A673 (cell line): ENCODE data around the gene TNFRSF17.

Source experiments
- EZH2 ChIP-seq: fragments of 200-600 bp; sonication (generic); IDR thresholded peaks from 2 replicates; pipeline ENCODE4 v1.6.1; 2017; ENCODE audit warnings: borderline replicate concordance, low read depth, mild to moderate bottlenecking, mixed read lengths, antibody characterized with exemption, low read length; ENCODE audit not compliant: poor library complexity, severe bottlenecking
- TF ChIP-seq, protein P1 (sequence below): fragments of 300-800, 200-600 bp; sonication (generic); conservative IDR thresholded peaks from 2 replicates; pipeline ENCODE4 v1.5.1; 2017; ENCODE audit warnings: low read depth, mild to moderate bottlenecking, antibody characterized with exemption, low read length, moderate library complexity, mixed read lengths

DNA sequence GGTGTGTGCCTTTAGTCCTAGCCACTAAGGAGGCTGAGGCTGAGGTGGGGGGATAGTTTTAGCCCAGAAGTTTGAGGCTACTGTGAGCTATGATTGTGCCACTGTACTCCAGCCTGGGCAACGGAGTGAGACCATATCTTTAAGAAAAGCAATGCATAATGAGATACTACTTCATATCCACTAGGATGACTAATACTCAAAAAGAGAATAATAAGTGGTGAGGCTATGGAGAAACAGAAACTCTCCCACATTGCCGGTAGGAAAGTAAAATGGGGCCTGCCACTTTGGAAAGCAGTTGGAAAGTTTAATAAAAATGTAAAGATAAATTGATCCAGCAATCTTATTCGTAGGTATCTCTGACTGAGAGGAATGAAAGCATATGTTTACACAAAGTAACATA lies 18.6 kb upstream of the TNFRSF17 start:
- TF ChIP-seq EZH2: no peak
- TF ChIP-seq, protein P1, sequence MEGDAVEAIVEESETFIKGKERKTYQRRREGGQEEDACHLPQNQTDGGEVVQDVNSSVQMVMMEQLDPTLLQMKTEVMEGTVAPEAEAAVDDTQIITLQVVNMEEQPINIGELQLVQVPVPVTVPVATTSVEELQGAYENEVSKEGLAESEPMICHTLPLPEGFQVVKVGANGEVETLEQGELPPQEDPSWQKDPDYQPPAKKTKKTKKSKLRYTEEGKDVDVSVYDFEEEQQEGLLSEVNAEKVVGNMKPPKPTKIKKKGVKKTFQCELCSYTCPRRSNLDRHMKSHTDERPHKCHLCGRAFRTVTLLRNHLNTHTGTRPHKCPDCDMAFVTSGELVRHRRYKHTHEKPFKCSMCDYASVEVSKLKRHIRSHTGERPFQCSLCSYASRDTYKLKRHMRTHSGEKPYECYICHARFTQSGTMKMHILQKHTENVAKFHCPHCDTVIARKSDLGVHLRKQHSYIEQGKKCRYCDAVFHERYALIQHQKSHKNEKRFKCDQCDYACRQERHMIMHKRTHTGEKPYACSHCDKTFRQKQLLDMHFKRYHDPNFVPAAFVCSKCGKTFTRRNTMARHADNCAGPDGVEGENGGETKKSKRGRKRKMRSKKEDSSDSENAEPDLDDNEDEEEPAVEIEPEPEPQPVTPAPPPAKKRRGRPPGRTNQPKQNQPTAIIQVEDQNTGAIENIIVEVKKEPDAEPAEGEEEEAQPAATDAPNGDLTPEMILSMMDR: no peak
